Stimulated activated CD4-positive, alpha-beta T cell treated with anti-CD3 and anti-CD28 coated beads, Interleukin-15, amount 100 ng/mL, for 48 hours (primary cell): ENCODE measurements around the gene IL4.

Source experiments
- DNase-seq, 2 donors: peaks; one replicate each; pipeline ENCODE4 v3.0.0-alpha.2; 2020; ENCODE audit warnings: low read depth in 2 of 2

IL4 gene

DNA sequence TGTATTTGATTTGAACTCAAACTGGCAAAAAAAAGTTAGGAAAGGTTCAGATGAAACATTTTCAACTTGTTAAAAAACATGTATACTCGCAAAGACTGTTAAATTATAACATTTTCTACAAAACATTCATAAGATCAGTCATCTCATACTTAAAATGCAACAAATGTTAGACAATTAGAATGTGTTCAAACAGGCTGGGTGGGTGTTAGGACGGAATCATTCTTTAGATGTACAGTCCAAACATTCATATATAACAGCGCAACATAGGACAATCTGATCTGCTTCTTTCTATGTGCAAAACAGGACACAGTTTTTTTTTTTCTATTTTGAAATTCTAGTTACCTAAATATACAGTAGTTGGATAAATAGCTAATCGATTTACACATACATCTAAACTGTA lies 22.2 kb downstream of the IL4 start:
- DNase-seq = no peak

DNA sequence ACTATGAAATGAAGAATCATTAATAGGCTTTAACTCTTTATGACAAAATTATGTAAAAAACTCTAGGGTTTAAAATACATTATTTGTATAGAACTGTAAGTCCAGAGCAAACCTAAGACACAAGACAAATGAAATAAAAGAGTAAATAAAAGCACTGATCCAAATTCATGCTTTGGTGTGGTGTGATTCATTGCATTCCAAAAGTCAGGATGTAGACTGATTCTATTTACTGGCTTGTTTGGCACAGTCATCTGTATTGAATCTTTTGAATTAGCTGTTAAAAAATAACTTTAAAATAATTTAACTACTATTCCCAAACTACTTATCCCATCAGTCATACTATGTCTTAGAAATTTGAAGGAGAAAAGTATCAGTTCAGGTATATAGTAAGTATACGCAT lies 31.1 kb downstream of the IL4 start:
- no peak for DNase-seq

DNA sequence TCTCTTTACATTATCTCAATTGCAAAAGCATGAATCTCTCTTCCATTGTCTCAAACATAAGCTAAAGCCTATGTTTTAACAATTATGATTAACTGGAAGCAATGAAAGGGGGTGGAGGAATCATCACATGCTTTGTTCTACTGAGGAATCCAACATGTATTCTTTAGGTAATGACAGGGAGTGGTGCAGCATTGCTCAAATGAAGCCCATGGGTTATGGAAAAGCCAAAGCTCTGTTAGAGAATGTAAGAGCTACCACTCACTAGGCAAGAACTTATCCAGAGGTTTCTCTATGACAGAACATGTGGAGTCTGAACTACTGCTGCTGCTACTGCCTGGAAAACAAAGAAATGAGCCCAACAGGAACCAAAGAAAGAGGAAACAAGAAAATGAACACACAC lies 34.9 kb downstream of the IL4 start:
- no peak for DNase-seq

DNA sequence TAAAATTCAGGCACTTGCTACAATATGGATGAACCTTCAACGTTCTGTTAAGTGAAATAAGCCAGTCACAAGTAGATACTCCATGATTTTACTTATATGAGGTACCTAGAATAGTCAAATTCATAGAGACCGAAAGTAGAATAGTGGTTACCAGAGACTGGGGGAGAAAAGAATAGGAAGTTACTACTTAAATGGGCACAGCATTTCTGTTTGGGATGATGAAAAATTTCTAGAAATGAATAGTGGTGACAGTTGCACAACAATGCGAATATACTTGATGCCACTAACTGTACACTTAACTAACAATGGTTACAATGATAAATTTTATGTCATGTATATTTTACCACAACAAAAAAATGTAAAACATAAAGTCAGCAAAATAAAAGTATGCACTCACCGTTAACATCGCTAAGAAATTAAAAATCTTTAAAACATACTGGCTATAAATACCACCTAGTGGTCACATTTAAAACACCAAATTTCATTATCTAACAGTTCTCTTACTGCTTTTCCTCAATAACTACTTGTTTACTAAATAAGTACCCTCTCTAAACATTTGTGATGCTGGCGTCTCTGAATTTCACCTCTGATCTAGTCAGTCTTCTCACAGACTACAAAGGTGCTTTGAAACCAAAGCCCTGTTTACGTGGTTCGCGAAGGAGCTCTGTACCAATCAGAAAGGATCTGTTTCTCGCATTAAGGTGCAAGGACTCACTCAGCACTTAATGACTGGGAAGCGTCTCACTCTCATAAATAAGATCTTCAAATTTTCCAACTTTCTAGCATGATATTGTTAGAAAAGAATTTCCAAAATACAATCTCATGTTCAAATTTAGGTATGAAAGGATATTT lies 40.9 kb downstream of the IL4 start:
- no peak for DNase-seq

DNA sequence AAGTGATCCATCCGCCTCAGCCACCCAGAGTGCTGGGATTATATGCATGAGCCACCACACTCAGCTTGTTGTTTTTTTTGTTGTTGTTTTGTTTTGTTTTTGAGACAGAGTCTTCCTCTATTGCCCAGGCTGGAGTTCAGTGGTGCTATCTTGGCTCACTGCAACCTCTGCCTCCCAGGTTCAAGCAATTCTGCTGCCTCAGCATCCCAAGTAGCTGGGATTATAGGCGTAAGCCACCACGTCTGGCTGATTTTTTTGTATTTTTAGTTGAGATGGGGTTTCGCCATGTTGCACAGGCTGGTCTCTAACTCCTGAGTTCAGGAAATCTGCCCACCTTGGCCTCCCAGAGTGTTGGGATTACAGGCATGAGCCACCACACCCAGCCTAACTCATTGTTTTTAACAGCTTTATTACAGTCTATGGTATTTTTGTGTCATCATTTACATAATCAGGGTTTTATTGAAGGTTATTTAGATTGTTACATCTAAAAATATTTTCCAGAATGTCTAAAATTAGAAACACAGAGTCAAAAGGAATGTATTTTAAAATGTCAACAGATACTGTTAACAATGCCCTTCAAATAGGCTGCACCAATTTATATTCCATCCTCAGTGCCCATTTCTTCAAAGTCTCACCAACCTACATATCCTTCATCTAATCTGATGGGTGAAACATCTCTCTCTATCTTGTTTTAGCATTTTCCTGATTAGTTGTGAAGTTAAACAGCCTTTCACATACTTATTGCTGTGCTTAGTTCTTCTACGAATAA lies 44.9 kb downstream of the IL4 start:
- DNase-seq = no peak

DNA sequence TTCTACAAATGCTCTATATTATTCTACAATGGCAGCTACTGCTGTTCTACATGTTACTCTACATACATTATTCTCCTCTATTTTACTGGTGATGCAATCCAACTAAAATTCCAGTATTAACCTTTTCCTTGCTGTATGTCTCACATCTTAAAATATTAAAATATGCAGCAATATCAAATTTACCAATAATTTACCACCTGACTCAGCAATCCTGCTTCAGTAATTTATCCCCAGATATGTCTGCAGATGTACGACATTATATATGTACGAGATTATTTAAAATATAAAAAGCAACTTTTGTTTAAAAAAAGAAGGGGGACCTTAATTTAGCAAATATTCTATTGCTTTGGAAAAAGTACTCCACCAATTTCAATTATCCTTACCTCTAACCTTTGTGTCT lies 52.0 kb downstream of the IL4 start:
- no peak for DNase-seq

DNA sequence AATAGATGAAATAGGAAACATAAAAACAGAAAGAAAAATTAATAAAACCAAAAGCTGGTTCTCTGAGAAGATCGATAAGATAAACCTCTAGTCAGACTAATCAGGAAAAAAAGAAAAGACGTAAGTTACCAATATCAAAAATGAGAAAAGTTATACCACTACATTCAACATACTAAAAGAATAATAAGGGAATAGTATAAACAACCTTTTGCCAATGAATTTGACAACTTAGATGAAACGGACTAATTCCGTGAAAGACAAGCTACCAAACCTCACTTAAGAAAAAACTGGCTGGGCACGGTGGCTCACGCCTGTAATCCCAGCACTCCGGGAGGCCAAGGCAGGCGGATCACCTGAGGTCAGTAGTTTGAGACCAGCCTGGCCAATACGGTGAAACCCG lies 56.1 kb downstream of the IL4 start:
- no peak for DNase-seq
